Hematopoietic multipotent progenitor cell treated with erythropoietin and hydrocortisone succinate and interleukin-3 and kit ligand, for 8 days (in vitro differentiated cells): ENCODE measurements around the gene PRAMEF12.
"Not testable (repeated sequence)": the region's sequence is repeated elsewhere in the genome, so short reads cannot be mapped to it uniquely, and the experiment has no call there.

Experiments used
- DNase-seq: peaks from one replicate; pipeline ENCODE4 v3.0.0-alpha.2; 2015

Gene PRAMEF12

GRCh38 chr1:12773438-12773837, at the start of gene PRAMEF12:
Gene PRAMEF12, plus strand, starts transcription at chr1:12773738. Its CDS starts 1,130 bp downstream, at chr1:12774868.
- no peak for DNase-seq

- no peak for DNase-seq
Observed at GRCh38 chr1:12728391-12728790, 45.1 kb upstream of the PRAMEF12 start.

GRCh38 chr1:12730156-12730555, 43.4 kb upstream of the PRAMEF12 start:
- no peak for DNase-seq

- not testable (repeated sequence) for DNase-seq
Observed at GRCh38 chr1:12731084-12731483, 42.5 kb upstream of the PRAMEF12 start.

- DNase-seq, result no peak
Observed at GRCh38 chr1:12734651-12735050, 38.9 kb upstream of the PRAMEF12 start.

GRCh38 chr1:12738934-12739333, 34.6 kb upstream of the PRAMEF12 start:
- no peak for DNase-seq

- DNase-seq, result no peak
Observed at GRCh38 chr1:12739613-12740012, 33.9 kb upstream of the PRAMEF12 start.

GRCh38 chr1:12741946-12742345, 31.6 kb upstream of the PRAMEF12 start:
- no peak for DNase-seq

GRCh38 chr1:12745126-12745991, 28.2 kb upstream of the PRAMEF12 start:
- no peak for DNase-seq

GRCh38 chr1:12745992-12746323, 27.6 kb upstream of the PRAMEF12 start, which contains the start of gene CFAP107:
Gene CFAP107, plus strand, starts transcription at chr1:12746200. Its CDS starts 231 bp downstream, at chr1:12746431.
- no peak for DNase-seq

- DNase-seq, result no peak
Observed at GRCh38 chr1:12748778-12749355, 24.7 kb upstream of the PRAMEF12 start.

GRCh38 chr1:12754738-12755137, 18.8 kb upstream of the PRAMEF12 start:
- no peak for DNase-seq

GRCh38 chr1:12756273-12756672, 17.3 kb upstream of the PRAMEF12 start:
- DNase-seq, result no peak

GRCh38 chr1:12756768-12757413, 16.6 kb upstream of the PRAMEF12 start:
- no peak for DNase-seq

- no peak for DNase-seq
Observed at GRCh38 chr1:12757836-12758235, 15.7 kb upstream of the PRAMEF12 start.

GRCh38 chr1:12760256-12760795, 13.2 kb upstream of the PRAMEF12 start:
- no peak for DNase-seq

GRCh38 chr1:12761781-12762180, 11.8 kb upstream of the PRAMEF12 start:
- no peak for DNase-seq

- no peak for DNase-seq
Observed at GRCh38 chr1:12762766-12763165, 10.8 kb upstream of the PRAMEF12 start.

- DNase-seq, result no peak
Observed at GRCh38 chr1:12763479-12763878, 10.1 kb upstream of the PRAMEF12 start.

GRCh38 chr1:12764016-12764415, 9.5 kb upstream of the PRAMEF12 start:
- no peak for DNase-seq

GRCh38 chr1:12769031-12769430, 4.5 kb upstream of the PRAMEF12 start:
- DNase-seq, result no peak

GRCh38 chr1:12769976-12770505, 3.5 kb upstream of the PRAMEF12 start:
- no peak for DNase-seq

- no peak for DNase-seq
Observed at GRCh38 chr1:12770620-12771019, 2.9 kb upstream of the PRAMEF12 start.
